Germinal center (tissue), 1 donor: ENCODE measurements around the gene RNF180.
"Not testable (repeated sequence)": the region's sequence is repeated elsewhere in the genome, so short reads cannot be mapped to it uniquely, and the experiment has no call there.

Source experiments
- DNase-seq: peaks from one replicate; pipeline ENCODE4 v3.0.0; 2012; ENCODE audit warnings: mixed read lengths, low spot score

The RNF180 gene

DNA sequence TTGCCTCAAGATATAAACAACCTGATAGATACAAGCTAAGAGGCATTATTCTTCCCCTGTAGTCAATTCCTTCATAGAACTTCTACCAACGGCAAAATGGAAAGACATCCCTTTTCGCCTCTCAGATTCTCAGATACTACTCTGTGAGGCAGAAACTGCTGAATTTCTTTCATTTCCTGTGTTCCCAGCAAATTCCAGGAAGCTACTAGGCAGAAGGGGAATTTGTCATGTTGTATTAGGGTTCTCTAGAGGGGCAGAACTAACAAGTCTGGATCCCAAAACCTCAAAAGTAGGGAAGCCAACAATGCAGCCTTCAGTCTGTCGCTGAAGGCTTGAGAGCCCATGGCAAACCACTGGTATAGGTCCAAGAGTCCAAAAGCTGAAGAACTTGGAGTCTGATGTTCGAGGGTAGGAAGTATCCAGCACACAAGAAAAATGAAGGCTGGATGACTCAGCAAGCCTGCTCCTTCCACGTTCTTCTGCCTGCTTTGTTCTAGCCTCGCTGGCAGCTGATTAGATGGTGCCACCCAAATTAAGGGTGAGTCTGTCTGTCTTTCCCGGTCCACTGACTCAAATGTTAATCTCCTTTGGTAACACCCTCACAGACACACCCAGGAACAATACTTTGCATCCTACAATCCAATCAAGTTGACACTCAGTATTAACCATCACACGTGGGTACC lies 15.2 kb downstream of the RNF180 start:
- DNase-seq, result no peak

- no peak for DNase-seq
Observed at GRCh38 chr5:64181440-64181839, 15.8 kb downstream of the RNF180 start.

DNA sequence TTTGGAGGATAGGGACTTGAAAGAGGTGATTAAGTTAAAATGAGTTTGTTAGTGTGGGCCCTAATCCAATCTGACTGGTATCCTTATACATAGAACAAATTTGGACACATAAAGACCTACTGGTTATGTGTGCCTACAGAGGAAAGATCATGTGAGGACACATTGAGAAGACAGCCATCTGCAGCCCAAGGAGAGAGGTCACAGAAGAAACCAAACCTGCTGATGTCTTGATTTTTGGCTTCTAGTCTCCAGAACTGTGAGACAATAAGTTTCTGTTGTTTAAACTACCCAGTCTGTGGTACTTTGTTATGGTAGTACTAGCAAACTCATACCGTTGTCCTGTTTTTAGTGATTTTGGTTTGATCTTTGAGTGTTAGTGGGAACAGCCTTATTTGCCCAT lies 18.3 kb downstream of the RNF180 start:
- DNase-seq, result no peak

DNA sequence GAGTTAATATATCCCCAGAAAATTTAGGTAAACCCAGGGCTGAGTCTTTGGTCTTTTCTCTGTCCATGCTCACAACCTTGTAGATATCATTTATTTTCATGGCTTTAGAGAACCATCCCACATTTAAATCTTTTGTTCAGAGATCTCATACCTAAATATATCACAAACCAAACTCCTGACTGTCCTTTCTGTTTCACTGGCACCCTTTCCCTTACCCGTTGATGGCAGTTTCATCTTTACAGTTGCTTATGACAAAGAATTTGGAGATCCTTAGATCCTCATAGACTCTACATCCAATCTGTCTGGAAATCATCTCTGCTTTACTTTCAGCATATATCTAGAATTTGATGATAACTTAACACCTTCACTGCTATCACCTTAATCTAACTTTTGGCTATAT lies 19.2 kb downstream of the RNF180 start:
- DNase-seq, result no peak

GRCh38 chr5:64188776-64189175 lies 23.1 kb downstream of the RNF180 start:
- DNase-seq, result no peak

GRCh38 chr5:64190562-64191306 lies 25.1 kb downstream of the RNF180 start:
- DNase-seq, result no peak

GRCh38 chr5:64195981-64196380 lies 30.3 kb downstream of the RNF180 start:
- DNase-seq, result no peak

- no peak for DNase-seq
Observed at GRCh38 chr5:64199425-64199824, 33.8 kb downstream of the RNF180 start.

- DNase-seq, result no peak
Observed at GRCh38 chr5:64201996-64202395, 36.4 kb downstream of the RNF180 start.

DNA sequence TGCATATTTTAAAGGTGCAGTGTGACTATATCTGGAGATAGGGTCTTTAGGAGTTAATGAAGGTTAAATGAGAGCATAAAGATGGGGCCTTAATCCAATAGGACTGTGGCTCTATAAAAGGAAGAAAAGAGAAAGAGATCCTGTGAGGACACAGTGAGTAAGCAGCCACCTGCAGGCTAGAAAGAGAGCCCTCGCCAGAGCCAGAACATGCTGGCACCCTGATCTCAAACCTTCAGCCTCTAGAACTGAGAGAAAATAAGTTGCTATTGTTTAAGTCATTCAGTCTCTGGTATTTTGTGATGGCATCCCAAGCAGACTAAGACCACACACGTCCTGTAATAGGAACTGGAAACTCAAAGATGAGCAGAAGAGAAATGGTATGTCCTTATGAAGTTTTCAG lies 41.0 kb downstream of the RNF180 start:
- no peak for DNase-seq

GRCh38 chr5:64207978-64208377 lies 42.3 kb downstream of the RNF180 start:
- no peak for DNase-seq

GRCh38 chr5:64209353-64209752 lies 43.7 kb downstream of the RNF180 start:
- DNase-seq, result no peak

GRCh38 chr5:64210866-64211265 lies 45.2 kb downstream of the RNF180 start:
- DNase-seq, result no peak

GRCh38 chr5:64213011-64213410 lies 47.4 kb downstream of the RNF180 start:
- DNase-seq, result no peak

- no peak for DNase-seq
Observed at GRCh38 chr5:64213531-64213930, 47.9 kb downstream of the RNF180 start.

DNA sequence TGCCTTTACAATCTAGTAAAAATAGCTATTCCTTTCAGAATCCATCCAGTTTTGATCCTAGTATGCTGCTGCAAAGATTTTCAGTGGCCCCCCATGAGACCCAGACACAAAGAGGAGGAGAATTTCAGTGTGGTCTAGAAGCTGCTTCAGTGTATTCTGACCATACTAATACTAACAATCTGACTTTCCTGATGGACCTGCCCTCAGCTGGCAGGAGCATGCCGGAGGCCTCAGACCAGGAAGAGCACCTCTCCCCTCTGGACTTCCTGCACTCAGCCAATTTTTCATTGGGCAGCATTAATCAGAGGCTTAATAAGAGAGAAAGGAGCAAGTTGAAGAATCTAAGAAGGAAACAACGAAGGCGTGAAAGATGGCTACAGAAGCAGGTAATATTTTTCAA lies 48.5 kb downstream of the RNF180 start:
- no peak for DNase-seq

- DNase-seq, result no peak
Observed at GRCh38 chr5:64221911-64222310, 56.3 kb downstream of the RNF180 start.

GRCh38 chr5:64225286-64225981 lies 59.8 kb downstream of the RNF180 start:
- DNase-seq, result not testable (repeated sequence)

- not testable (repeated sequence) for DNase-seq
Observed at GRCh38 chr5:64227131-64227537, 61.5 kb downstream of the RNF180 start.

GRCh38 chr5:64229163-64229774 lies 63.6 kb downstream of the RNF180 start:
- DNase-seq, result peak; percentile 34

DNA sequence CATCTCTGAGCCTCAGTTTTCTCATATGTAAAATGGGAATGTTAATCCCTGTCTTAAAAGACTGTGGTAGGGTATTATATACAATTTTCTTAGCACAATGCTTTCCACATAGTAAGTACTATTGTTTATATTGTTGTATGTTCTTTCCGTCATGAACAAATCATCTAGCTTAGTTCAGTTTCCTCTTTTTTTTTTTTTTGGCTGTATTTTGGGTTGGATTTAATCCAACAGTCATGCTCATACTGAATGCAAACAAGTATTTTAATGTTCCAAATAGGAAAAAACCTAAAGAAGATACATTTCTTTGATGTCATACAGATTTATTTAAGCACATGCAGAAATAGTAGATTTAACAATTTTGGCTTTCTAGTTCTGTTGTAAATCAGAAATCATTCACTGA lies 95.1 kb downstream of the RNF180 start:
- DNase-seq, result no peak

DNA sequence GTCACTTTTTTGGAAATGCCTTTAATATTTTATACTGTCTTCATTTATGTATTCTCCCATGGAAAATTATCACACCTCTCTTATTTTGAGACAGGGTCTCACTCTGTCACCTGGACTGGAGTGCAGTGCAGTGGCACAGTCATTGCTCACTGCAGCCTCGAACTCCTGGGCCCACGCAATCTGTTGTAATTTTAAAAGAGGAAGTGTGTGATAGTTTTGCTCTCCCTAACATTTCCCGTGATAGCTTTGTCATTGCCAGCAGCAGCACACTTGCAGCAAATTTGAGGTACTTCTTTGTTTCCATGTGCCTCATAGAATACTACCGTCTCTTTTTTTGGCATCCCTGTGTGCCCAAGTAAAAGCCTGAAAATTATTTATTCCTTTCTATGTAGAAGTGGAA lies 103.5 kb downstream of the RNF180 start:
- no peak for DNase-seq

DNA sequence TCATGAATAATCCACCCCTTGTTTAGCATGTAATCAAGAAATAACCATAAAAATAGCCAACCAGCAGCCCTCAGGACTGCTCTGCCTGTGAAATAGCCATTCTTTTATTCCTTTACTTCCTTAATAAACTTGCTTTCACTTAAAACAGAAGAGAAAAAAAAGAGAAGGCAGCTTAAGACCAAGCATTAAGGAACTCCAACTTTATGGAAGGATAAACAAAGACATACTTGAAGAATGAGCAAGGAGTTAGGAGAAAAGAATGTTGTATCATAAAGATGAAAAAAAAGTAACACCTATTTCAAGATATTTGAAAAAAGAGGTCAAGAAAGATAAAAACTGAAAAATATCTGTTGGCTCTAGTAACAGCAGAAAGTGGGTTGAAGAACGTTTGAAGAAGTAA lies 107.6 kb downstream of the RNF180 start:
- DNase-seq, result no peak
